Panc1 (cell line): ENCODE measurements around the gene PHF1.

ENCODE experiments used
- CTCF ChIP-seq: fragments of 450-650 bp; IDR thresholded peaks from 2 replicates; pipeline ENCODE4 v1.5.1; 2017; ENCODE audit warnings: mild to moderate bottlenecking
- POLR2AphosphoS5 ChIP-seq: IDR thresholded peaks from 2 replicates; pipeline ENCODE4 v1.6.1; 2012; ENCODE audit warnings: mild to moderate bottlenecking, low read depth, low read length, moderate library complexity
- REST ChIP-seq, 2 experiments: IDR thresholded peaks; 2 replicates each; pipeline ENCODE4 v1.6.1; 2011 to 2012; ENCODE audit warnings: low read depth in 2 of 2, control low read depth in 1 of 2, low read length in 1 of 2, mild to moderate bottlenecking in 1 of 2, moderate library complexity in 1 of 2; ENCODE audit not compliant: insufficient read depth in 1 of 2
- SIN3A ChIP-seq: IDR thresholded peaks from 2 replicates; pipeline ENCODE4 v1.6.1; 2012; ENCODE audit warnings: low read depth, mild to moderate bottlenecking, low read length, moderate library complexity, borderline replicate concordance; ENCODE audit not compliant: insufficient read depth
- TCF7L2 ChIP-seq: IDR thresholded peaks from 2 replicates; pipeline ENCODE4 v1.6.1; 2011; ENCODE audit warnings: mild to moderate bottlenecking, low read depth, low read length, inconsistent platforms

- TF ChIP-seq CTCF (0 out of 2 replicates have a peak, but pooled peaks have one; percentile 59), POLR2AphosphoS5 (no peak; the same call in 1 of the 2 replicates), REST (IDR thresholded peaks at IDR 0.05; ENCODE audit: insufficient read depth in 1 of 2, low read depth in 2 of 2, low read length in 1 of 2) (no peak), SIN3A (no peak), TCF7L2 (no peak)
These were observed 20.0 kb upstream of the PHF1 start for GRCh38 chr6:33390767-33391277.
